ENCODE results near the gene LINGO1. TPM values are rescaled to one million over a fixed set of nuclear protein-coding genes. Genes with fewer than 3 reads are reported as not detected.

Gene LINGO1
- polyA plus RNA-seq, 1 donor: 12.8 TPM

DNA sequence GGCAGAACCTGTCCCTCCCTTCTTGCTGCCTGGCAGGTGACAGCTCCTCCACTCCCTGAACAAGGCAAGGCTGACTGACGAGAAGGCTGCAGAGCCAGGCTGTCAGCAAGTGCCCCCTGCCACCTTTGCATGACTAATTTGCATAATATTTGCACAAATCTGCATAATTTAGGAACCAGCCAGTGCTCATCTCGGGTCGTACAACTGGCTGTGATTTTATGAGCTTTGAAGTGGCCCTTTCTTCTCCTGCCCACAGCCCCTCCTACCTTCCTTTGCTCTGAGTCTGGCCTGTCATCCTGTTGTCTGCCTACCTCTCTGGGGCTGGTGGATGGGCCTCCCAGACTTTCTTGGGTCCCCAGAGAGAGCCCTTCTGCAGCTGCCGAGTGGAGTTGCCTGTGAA is 58.9 kb downstream of the LINGO1 start:
- no peak for DNase-seq

DNA sequence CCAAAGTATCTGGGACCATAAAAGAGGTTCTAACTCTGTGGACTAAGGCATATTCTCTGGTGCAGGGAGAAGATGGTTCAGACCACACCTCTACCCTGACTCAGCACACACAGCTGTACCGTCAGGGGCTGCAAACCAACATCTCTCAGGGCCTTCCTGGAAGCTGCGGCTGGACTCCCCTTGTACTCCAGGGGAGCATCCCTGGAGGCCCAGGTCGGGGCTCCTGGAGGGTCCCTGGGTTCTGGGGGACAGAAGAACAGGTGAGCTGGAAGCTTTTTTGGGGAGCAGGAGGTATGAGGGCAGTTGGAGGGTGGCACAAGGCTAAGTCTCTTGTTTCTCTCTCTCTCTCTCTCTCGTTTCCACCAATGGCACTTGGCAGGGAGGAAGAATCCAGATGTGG is 60.5 kb downstream of the LINGO1 start:
- DNase-seq: no peak

- DNase-seq: no peak
Observed at GRCh38 chr15:77571741-77572140, 61.0 kb downstream of the LINGO1 start.

GRCh38 chr15:77571181-77571580 is 61.5 kb downstream of the LINGO1 start:
- DNase-seq: no peak

DNA sequence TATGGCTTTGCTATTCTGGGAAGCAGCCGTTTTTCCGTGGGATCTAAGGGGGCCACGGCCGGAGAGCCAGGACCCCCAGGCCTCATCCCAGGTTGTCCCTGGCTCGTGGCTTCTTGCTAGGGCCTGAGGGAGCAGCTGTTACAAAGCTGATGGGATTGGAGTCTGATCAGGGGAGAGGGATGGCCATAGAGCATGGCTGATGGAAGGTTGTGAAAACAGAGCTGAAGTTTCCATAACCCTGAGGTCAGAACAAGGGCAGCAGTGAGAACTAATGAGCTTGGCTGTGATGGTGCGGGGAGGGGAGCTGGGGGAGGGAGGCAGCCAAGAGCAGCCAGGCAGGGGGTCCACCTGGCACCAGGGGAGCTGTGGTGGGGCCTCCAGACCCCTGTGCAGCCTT is 63.0 kb downstream of the LINGO1 start:
- peak; percentile 72 for DNase-seq

GRCh38 chr15:77568973-77569728 is 63.6 kb downstream of the LINGO1 start:
- no peak for DNase-seq

DNA sequence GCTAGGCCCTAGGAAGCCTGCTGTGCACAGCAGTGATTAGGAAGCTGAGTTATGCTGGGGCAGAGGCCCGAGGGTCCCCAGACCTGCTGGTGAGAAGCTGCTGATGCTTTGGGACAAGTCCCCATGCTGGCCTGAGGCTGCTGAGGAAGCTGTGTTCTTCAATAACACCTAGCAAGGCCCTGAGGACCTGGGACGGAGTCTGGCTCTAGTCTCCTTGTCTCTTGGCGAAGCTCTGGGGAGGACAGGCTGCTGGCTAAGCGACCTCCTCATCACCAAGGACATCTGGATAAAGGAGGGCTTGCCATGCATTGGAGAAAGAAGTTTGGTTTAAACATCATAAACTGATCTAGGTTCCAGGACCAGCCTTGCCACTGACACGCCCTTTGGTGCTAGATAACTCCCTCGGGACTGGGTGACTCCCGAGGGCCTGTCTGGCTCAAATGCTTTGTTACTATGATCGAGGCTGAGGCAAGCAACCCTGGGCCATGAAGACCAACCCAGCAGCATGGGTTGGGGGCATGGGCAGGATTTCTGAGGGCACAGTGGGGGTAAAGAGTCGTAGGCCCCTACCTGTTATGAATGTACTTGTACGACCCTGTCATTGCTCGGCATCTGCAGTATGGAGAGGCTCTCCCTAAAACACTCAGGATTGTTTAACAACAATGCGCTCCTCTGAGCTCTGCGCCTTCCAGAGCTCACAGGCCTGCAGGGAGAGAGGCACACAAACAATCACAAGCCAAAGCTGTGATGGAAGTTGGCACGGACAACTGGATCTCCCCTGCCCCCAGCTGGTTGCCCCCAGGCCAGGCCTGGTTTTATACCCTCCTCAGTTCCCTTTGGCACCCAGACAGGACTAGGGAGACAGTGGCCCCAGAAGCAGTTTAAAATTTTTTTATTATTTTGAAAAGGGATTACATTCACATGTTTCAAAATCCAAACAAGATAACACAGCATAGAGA is 64.4 kb downstream of the LINGO1 start:
- no peak for DNase-seq

GRCh38 chr15:77567202-77567601 is 65.5 kb downstream of the LINGO1 start:
- DNase-seq: no peak

DNA sequence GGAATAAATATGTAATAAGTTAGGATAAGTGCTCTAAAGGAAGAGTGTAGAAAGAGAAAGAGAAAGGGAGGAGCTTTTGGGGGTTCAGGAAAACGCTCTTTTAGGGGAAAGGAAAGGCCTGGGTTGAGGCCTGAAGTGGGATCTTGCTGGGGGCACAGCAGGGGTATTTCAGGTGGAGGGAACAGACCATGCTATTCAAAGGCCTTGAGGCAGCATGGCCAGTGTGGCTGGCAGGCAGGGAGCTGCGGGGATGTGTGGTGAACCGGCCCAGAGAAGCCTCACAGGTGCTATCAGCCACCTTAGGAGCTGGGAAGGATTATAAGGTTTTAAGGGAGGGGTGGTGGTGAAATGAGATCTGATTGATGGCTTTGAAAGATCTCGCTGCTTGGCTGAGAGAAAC is 66.6 kb downstream of the LINGO1 start:
- DNase-seq: no peak

GRCh38 chr15:77565378-77565915 is 67.3 kb downstream of the LINGO1 start:
- DNase-seq: no peak

DNA sequence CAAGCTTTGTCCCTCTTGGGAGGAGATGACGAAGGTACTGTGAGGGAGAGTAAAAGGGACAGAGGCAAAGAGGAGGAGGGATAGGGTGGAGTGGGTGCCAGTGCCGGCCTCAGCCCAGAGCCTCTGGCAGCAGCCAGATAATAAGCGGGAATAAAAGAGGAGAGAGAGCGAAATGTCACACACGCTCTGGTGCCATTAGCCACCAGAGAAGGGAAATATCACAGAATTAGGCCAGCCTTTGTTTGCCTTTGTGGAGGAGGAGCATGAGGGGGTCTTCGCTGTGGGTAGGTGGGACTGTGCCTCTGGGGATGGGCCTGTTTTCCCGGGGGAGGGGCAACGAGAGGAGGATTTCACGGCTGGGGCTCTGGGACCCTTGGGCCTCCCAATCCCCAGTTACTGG is 67.8 kb downstream of the LINGO1 start:
- no peak for DNase-seq

DNA sequence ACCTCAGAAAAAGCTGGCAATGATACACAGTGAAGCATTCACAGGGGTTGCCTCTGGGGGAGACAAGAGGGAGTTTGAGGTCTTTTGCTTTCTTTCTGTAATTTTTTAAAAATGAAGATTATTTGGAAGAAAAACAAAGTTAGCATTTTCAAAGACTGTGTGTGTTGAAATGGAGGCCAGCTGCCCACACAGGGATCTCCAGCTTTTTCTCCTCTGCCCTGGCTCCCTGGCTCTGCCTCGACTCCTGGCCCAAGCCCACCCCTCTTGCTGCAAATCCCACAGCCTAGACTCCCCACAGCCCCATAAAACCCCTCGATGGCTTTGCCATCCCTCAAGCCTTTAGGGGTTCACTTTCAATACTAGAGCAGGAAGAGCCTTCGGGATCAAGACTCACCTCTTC is 68.4 kb downstream of the LINGO1 start:
- no peak for DNase-seq

DNA sequence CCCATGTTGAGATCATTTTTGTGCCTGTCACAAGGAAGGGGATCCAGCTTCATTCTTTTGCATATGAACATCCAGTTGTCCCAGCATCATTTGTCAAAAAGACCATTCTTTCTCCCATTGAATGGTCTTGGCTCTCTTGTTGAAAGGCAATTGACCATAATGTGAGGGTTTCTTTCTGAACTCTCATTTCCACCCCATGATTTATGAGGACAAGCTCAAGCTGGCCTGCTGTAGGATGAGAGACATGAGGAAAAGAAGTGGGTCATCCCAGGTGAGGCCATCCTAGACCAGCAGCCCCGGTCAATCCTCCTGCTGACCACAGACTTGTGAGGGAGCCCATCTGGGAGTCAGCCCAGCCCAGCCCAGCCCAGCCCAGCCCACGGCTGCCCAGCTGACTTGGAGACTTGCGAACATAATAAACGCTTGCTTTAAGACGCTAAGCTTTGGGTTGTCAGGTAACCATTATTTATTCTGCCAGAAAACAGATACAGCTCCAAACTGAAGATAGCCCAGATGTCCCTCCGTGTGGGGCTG is 69.0 kb downstream of the LINGO1 start:
- DNase-seq: no peak

Other genes with a start within 250 kb of the LINGO1 start
- 40.5 TPM for gene PEAK1, start 212.8 kb downstream of the LINGO1 start, polyA plus RNA-seq (ENCODE audit: insufficient read length)
- 77.0 TPM for gene HMG20A, start 212.0 kb downstream of the LINGO1 start, polyA plus RNA-seq (ENCODE audit: insufficient read length)